GM19452 (cell line): ENCODE measurements around the gene ABCB9.
"Not testable (repeated sequence)": the region's sequence is repeated elsewhere in the genome, so short reads cannot be mapped to it uniquely, and the experiment has no call there.

ENCODE experiments used
- ATAC-seq: cut with Tn5 transposase; IDR thresholded peaks from one replicate; pipeline ENCODE4 v1.9.1; 2021; ENCODE audit not compliant: unreplicated experiment

Gene ABCB9

DNA sequence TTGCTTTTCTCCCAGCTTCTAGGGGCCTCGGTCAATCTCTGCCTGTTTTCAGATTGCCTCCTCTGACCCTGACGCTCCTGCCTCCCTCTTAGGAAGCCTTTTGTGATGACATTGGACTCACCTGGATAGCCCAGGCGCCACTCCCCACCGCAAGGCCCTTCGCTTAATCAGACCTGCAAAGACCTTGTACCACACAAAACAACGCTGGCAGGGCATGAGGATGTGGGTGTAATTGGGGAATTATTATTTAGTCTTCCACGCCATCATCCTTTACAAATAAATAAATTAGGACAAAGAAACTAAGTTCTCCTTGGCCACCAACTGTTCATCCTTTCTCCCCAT is 62.6 kb downstream of the ABCB9 start:
- ATAC-seq, result no peak

- no peak for ATAC-seq
Measured at GRCh38 chr12:122902854-122903692, 63.2 kb downstream of the ABCB9 start.

DNA sequence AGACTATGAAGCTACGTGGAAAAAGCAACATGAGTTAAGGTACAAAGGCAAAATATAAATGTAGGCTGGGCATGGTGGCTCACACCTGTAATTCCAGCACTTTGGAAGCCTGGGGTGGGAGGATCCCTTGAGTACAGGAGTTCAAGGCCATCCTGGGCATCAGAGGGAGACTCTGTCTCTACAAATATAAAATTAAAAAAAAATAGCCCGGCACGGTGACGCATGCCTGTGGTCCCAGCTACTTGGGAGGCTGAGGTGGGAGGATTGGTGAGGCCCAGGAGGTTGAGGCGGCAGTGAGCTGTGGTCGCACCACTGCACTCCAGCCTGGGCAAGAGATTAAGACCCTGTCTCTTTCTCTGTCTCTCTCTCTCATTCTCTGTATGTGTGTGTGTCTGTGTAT is 66.4 kb downstream of the ABCB9 start:
- no peak for ATAC-seq

DNA sequence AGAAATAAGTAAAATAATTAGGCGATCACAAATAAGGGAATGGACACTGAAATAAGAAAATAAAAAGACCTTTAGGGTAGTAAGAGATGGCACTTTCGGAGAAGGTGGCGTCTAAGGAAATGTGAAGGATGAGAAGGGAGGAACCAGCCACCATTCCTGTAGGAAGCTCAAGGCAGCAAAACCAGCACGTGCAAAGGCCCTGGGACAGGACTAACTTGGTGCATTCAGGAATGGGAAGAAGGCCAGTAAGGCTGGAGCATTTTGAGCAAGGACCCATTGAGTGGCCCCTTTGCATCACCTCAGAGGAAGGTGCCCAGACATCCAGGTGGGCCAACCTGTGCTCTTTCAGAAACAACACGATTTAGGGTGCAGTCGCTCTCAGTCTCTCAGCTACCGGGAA is 69.6 kb downstream of the ABCB9 start:
- no peak for ATAC-seq

GRCh38 chr12:122895704-122896636 is 70.3 kb downstream of the ABCB9 start, which contains the start of gene VPS37B:
Gene VPS37B, minus strand, starts transcription at chr12:122896124. Its CDS starts 62 bp downstream, at chr12:122896062.
- peak; percentile 46 for ATAC-seq

DNA sequence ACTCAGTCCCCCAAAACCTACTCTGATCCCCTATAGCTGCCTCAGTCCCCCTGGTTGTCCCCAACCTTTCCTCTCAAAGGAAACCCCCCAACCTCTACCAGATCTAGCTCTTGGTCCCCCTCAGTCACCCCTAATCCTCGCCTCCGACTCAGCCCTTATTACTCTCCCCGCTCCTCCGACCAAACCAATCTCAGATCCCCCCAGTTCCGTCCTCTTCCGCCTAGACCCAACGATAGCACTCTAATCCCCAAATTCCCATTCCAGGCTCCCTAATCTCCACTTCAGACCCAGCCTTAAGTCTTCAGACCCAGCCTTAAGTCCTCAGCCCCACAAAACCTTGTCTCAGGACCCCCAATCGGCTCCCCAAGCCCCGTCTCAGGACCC is 71.0 kb downstream of the ABCB9 start:
- no peak for ATAC-seq

- ATAC-seq, result no peak
Measured at GRCh38 chr12:122894193-122895121, 71.8 kb downstream of the ABCB9 start.

GRCh38 chr12:122893208-122894153 is 72.8 kb downstream of the ABCB9 start:
- no peak for ATAC-seq

GRCh38 chr12:122892724-122893123 is 73.5 kb downstream of the ABCB9 start:
- not testable (repeated sequence) for ATAC-seq

DNA sequence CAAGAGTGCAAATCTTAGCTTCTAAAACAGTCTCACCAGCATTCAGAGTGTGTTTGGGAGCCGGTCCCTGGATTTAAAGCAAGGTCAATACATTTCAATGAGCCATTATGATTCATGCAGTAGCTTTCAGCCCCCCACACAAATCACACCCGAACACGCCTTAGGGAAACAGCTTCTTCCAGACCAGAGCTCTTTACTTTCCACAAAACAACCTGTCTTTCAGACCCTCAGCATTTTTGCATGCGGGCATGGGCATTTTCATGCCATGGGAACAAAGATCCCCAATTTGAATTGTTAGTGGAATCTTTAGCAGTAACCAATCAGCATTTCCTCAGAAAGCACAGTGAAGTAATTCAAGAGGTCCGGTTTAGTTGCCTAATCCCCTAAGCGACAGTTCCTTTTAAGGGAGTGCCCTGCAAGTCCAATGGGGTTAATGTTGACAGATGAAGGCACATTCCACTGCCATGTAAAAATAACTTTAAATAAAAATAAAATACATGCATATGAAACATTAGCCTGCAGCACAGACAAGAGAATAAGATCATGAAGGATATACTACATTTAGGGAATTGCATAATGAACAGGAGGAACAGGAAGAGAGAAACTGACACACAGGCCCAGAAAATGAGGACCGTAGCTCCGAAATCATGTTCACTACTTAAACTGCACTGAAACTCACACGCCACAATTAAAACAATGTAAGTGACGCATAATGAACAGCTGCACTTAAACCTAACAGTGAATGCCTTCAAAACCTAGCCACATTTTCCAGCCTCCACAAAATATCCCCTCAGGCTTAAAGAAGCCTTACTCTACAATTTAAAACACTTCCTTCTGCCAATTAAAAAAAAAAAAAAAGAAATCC is 74.4 kb downstream of the ABCB9 start:
- ATAC-seq, result no peak

- ATAC-seq, result no peak
Measured at GRCh38 chr12:122889761-122890520, 76.3 kb downstream of the ABCB9 start.

- ATAC-seq, result peak; percentile 37
Measured at GRCh38 chr12:122888232-122888752, 78.0 kb downstream of the ABCB9 start.

DNA sequence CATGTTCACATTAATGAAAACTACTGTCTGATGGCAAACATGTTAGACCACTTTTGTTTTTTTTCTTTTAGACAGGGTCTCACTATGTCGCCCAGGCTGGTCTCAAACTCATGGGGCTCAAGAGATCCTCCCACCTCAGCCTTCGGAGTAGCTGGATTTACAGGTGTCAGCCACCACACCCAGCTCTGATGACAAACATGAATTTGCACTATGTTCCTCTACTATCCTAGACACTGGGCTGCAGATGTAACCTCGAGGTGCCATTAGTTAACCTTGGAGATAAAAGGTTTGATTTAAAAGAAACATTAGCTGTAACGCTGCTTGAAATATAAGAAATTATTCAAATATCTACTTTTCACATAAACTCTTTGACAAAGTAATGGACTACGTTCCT is 78.4 kb downstream of the ABCB9 start:
- peak; percentile 30 for ATAC-seq

DNA sequence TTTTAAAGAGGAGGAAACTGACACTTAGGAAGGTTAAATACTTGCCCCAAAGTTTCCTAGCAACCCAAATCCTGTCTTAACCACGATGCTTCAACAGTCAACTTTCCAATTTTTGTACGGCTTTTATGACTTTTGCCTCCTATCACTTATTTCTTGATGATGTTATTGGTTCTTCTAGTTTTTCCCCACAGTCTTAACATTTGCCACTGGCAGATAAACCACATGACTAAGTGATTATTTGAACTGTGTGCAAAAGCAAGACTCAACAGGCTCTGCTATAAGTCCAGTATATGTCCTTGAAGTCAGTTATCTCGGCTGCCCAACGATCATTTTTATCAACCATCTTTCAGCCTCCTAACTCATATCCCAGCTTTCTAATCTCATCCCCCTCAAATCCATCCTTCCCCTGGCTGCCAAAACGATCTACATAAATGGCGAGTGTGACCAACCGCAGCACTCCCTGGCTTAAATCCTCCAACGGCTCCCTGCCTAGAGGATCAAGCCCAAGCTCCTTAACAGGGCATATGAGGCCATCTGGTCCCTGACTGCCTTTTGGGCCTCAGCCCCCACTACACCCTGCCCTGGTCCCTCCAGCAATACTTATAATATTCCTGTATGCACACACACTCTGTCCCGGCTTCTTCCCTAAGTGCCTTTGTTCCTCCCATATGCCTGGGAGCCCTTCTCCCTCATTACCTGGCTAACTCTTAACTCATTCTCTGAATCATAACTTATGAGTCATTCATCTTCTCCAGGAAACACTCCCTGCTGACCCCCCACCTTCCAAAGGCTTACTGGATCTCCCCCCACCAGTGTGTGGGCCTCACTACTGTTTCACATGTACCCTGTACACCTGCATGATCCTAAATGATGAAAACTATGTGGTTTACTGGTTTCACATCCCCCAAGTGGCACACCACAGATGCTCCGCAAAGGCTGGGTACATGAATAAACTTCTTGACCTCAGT is 79.1 kb downstream of the ABCB9 start:
- peak; percentile 73 for ATAC-seq

GRCh38 chr12:122886161-122886560 is 80.1 kb downstream of the ABCB9 start:
- ATAC-seq, result no peak

DNA sequence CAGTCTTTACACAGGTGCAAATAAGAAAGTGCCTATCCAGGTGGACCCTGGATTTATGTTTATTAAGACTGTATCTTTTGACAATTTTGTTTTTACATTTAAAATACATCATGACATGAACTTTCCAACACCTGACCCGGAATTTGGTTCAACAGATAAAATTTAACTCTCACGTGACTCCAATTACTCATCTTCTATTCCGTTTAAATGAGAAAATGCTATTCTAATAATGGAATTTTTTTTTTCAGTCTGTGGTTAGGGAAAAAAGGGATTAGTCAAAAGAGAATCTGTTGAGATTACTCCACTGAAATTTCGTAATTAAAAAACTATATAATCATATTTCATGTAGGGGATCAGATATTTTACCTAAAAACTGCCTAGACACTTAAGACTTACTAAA is 81.4 kb downstream of the ABCB9 start:
- no peak for ATAC-seq
